OCI-LY3 (cell line): Measurements from ENCODE around the gene CCDC7.
"Not testable (repeated sequence)": the region's sequence is repeated elsewhere in the genome, so short reads cannot be mapped to it uniquely, and the experiment has no call there.

Source experiments
- H2AFZ ChIP-seq: fragments of 200-600, 300-600 bp; shearing (Covaris generic); 2 replicates; pipeline ENCODE4 v1.6.0; 2014; ENCODE audit warnings: antibody characterized with exemption, low read depth, low read length
- H3K27ac ChIP-seq: fragments of 200-600, 300-600 bp; sonication (generic); 2 replicates; pipeline ENCODE4 v1.5.1; 2014; ENCODE audit warnings: mild to moderate bottlenecking, low read length, moderate library complexity, mixed read lengths
- H3K27me3 ChIP-seq: fragments of 200-600, 300-600 bp; sonication (generic); 2 replicates; pipeline ENCODE4 v1.6.1; 2014; ENCODE audit warnings: low read depth, low read length, mixed read lengths
- H3K36me3 ChIP-seq: fragments of 200-600, 300-600 bp; sonication (generic); replicated peaks from 2 replicates; pipeline ENCODE3; 2014; ENCODE audit warnings: low read depth, low read length, mixed read lengths
- H3K4me1 ChIP-seq: fragments of 300-600, 200-600 bp; sonication (generic); 2 replicates; pipeline ENCODE4 v1.6.1; 2014; ENCODE audit warnings: low read length, mixed read lengths
- H3K4me2 ChIP-seq: fragments of 200-600, 300-600 bp; sonication (generic); 2 replicates; pipeline ENCODE4 v1.6.1; 2014; ENCODE audit warnings: low read length, mixed read lengths
- H3K4me3 ChIP-seq: fragments of 300-600, 200-600 bp; sonication (generic); 2 replicates; pipeline ENCODE4 v1.5.1; 2014; ENCODE audit warnings: antibody characterized with exemption, mild to moderate bottlenecking, low read length, moderate library complexity
- H3K79me2 ChIP-seq: fragments of 300-600, 200-600 bp; shearing (Covaris generic); 2 replicates; pipeline ENCODE4 v1.6.1; 2014; ENCODE audit warnings: mild to moderate bottlenecking, low read length, mixed read lengths
- H3K9ac ChIP-seq: fragments of 300-600, 200-600 bp; shearing (Covaris generic); 2 replicates; pipeline ENCODE4 v1.6.0; 2014; ENCODE audit warnings: mild to moderate bottlenecking, low read length, moderate library complexity
- H3K9me3 ChIP-seq: fragments of 200-600, 300-600 bp; shearing (Covaris generic); 2 replicates; pipeline ENCODE4 v1.6.1; 2014; ENCODE audit warnings: low read length, mixed read lengths; ENCODE audit not compliant: insufficient read depth
- H4K20me1 ChIP-seq: fragments of 200-600, 300-600 bp; sonication (generic); 2 replicates; pipeline ENCODE4 v1.6.1; 2016; ENCODE audit warnings: low read length, mixed read lengths; ENCODE audit not compliant: insufficient read depth
- EZH2phosphoT487 ChIP-seq: fragments of 200-600 bp; shearing (Covaris generic); IDR thresholded peaks from 2 replicates; pipeline ENCODE4 v1.6.1; 2018; ENCODE audit warnings: antibody characterized with exemption, mixed run types, low read depth
- TF ChIP-seq, protein P1 (sequence below): fragments of 200-600, 300-600 bp; sonication (generic); IDR thresholded peaks from 2 replicates; pipeline ENCODE4 v1.5.1; 2014; ENCODE audit warnings: antibody characterized with exemption, low read length, low read depth

The CCDC7 gene

DNA sequence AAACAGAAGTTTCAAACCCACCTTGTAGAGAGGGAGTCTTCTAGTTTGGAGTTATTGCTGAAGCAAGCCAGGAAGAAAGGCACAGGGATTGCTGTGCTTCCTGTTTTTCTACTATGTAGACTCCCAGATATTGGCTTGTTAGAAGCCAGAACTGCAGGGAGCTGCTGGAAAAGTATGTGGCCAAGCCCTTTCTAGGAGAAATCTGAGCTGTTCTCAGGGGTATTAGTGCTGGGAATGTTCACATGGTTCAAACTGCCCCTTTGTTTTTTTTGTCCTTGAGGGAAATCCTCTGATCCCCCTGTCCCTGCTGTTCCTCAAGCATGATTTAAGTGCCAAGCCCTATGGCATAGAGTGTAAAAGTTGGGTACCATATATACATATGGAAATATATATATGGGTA lies 184.0 kb downstream of the CCDC7 start:
- no peaks in the 10 kb centered on the region for H3K4me1 ChIP-seq
- no peaks in the 10 kb centered on the region for H3K9me3 ChIP-seq
- H3K27me3 ChIP-seq = no peaks in the 10 kb centered on the region
- no peak overlapping the region for H3K4me2 ChIP-seq
- no peaks in the 10 kb centered on the region for H3K36me3 ChIP-seq
- no peak overlapping the region for H3K4me3 ChIP-seq
- no peak overlapping the region for H3K27ac ChIP-seq
- H3K9ac ChIP-seq = no peak overlapping the region
- no peak for TF ChIP-seq EZH2phosphoT487
- TF ChIP-seq, protein P1, sequence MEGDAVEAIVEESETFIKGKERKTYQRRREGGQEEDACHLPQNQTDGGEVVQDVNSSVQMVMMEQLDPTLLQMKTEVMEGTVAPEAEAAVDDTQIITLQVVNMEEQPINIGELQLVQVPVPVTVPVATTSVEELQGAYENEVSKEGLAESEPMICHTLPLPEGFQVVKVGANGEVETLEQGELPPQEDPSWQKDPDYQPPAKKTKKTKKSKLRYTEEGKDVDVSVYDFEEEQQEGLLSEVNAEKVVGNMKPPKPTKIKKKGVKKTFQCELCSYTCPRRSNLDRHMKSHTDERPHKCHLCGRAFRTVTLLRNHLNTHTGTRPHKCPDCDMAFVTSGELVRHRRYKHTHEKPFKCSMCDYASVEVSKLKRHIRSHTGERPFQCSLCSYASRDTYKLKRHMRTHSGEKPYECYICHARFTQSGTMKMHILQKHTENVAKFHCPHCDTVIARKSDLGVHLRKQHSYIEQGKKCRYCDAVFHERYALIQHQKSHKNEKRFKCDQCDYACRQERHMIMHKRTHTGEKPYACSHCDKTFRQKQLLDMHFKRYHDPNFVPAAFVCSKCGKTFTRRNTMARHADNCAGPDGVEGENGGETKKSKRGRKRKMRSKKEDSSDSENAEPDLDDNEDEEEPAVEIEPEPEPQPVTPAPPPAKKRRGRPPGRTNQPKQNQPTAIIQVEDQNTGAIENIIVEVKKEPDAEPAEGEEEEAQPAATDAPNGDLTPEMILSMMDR = no peak
- no peak overlapping the region for H2AFZ ChIP-seq
- no peaks in the 10 kb centered on the region for H4K20me1 ChIP-seq
- H3K79me2 ChIP-seq = no peaks in the 10 kb centered on the region

DNA sequence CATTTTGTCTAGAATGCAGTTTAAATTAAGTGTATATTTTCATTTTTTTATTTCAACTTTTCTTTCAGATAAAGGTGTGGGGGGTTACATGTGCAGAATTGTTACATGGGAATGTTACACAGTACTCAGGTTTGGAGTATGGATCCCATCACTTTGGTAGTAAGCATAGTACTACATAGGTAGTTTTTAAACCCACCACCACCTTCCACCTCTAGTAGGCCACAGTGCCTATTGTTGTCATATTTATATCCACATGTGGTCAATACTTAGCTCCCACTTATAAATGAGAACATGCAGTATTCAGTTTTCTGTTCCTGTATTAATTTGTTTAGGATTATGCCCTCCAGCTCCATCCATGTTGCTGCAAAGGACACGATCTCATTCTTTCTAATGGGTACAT lies 200.6 kb downstream of the CCDC7 start:
- Histone ChIP-seq H3K79me2 (no peaks in the 10 kb centered on the region), H2AFZ (no peak overlapping the region), H3K9ac (no peak overlapping the region), H3K9me3 (no peaks in the 10 kb centered on the region), H4K20me1 (no peaks in the 10 kb centered on the region), H3K27me3 (no peaks in the 10 kb centered on the region), H3K4me1 (no peaks in the 10 kb centered on the region), H3K4me2 (no peak overlapping the region), H3K36me3 (no peaks in the 10 kb centered on the region), H3K27ac (no peak overlapping the region), H3K4me3 (no peak overlapping the region)
- TF ChIP-seq, protein P1 = no peak

DNA sequence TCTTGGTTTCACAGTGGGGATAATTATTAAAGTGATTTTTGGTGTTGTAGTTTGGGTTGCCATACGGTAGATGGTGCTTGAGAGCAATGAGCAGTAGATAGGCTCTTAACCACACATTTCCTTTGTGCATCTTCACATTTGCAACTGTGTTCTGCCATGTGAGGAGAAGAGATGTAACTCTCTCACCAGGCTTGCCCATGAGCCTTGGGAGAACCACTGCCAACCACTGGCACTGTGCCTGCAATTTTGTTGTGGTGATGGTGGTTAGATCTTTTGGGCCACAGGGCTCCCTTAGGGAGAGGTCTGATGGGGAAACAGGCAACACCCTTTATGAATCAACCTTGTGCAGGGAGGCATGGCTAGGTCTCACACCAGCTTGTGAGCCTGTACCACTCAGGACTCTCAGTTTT lies 204.3 kb downstream of the CCDC7 start:
- Histone ChIP-seq H3K27me3 (no peaks in the 10 kb centered on the region), H3K4me1 (no peaks in the 10 kb centered on the region), H3K79me2 (no peaks in the 10 kb centered on the region), H3K27ac (no peak overlapping the region), H3K36me3 (no peaks in the 10 kb centered on the region), H3K9ac (no peak overlapping the region), H2AFZ (no peak overlapping the region), H4K20me1 (no peaks in the 10 kb centered on the region), H3K4me2 (no peak overlapping the region), H3K9me3 (no peaks in the 10 kb centered on the region), H3K4me3 (no peak overlapping the region)
- TF ChIP-seq, protein P1 = peak; percentile 17; the same call in 1 of the 2 replicates
- TF ChIP-seq EZH2phosphoT487 = no peak

DNA sequence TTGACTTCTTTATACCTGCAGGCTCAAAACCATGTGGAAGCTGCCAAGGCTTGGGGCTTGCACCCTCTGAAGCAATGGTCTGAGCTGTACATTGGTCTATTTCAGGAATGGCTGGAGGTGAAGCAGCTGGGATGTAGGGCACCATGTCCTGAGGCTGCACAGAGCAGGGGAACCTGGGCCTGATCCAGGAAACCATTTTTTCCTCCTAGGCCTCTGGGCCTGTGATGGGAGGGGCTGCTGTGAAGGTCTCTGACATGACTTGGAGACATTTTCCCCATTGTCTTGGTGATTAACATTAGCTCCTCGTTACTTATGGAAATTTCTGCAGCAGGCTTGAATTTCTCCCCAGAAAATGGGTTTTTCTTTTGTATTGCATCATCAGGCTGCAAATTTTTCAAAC lies 211.5 kb downstream of the CCDC7 start:
- H3K4me3 ChIP-seq, H3K79me2 ChIP-seq, H3K9ac ChIP-seq, H3K36me3 ChIP-seq, H3K4me2 ChIP-seq, H3K4me1 ChIP-seq, H4K20me1 ChIP-seq, H3K27ac ChIP-seq, H3K27me3 ChIP-seq, H3K9me3 ChIP-seq, H2AFZ ChIP-seq: not testable (repeated sequence)

DNA sequence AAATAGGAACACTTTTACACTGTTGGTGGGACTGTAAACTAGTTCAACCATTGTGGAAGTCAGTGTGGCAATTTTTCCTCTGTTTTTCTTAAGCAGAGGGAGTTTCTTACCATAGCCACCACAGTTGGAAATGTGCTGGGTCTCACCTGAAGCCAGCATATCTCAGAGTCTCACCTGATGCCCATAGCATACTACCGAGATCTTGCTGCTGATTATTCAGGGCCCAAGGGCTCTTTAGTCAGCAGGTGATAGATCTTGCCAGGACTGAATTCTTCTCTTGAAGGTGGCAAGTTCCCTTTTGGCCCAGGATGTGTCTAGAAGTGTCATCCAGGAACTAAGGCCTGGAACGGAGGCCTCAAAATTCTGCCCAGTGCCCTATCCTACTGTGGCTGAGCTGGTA lies 215.4 kb downstream of the CCDC7 start:
- Histone ChIP-seq H2AFZ (no peak overlapping the region), H3K9ac (no peak overlapping the region), H3K9me3 (no peaks in the 10 kb centered on the region), H3K36me3 (no peaks in the 10 kb centered on the region), H3K4me3 (no peak overlapping the region), H3K4me1 (no peaks in the 10 kb centered on the region), H3K4me2 (no peak overlapping the region), H3K79me2 (no peaks in the 10 kb centered on the region), H4K20me1 (no peaks in the 10 kb centered on the region), H3K27ac (no peak overlapping the region), H3K27me3 (no peaks in the 10 kb centered on the region)
- TF ChIP-seq, protein P1 = no peak
- TF ChIP-seq EZH2phosphoT487 = no peak
